ENCODE measurements around the gene GDF7.

GDF7 gene

GRCh38 chr2:20634507-20635112, 32.3 kb upstream of the GDF7 start:
- H3K27ac ChIP-seq, result no peak overlapping the region
- H3K4me3 ChIP-seq (ENCODE audit: low read depth in 1 of 2, low read length in 1 of 2), result no peak overlapping the region
- H3K36me3 ChIP-seq, result peaks cover 91% of the 10 kb centered on the region
- TF ChIP-seq CTCF (IDR thresholded peaks at IDR 0.05), result no peak
- H3K27me3 ChIP-seq, result no peaks in the 10 kb centered on the region
- no peaks in the 10 kb centered on the region for H3K4me1 ChIP-seq (ENCODE audit: control insufficient read depth in 1 of 2, insufficient read depth in 1 of 2, low read depth in 1 of 2, low read length in 1 of 2)
- H3K9me3 ChIP-seq, result no peaks in the 10 kb centered on the region

- Histone ChIP-seq H3K27me3 (no peaks in the 10 kb centered on the region), H3K36me3 (peaks cover 91% of the 10 kb centered on the region), H3K4me1 (ENCODE audit: control insufficient read depth in 1 of 2, insufficient read depth in 1 of 2, low read depth in 1 of 2, low read length in 1 of 2) (no peaks in the 10 kb centered on the region), H3K4me3 (ENCODE audit: low read depth in 1 of 2, low read length in 1 of 2) (no peak overlapping the region), H3K9me3 (no peaks in the 10 kb centered on the region), H3K27ac (no peak overlapping the region)
- TF ChIP-seq CTCF (IDR thresholded peaks at IDR 0.05), result no peak
These were observed 31.8 kb upstream of the GDF7 start for GRCh38 chr2:20635113-20635510.

GRCh38 chr2:20635675-20636584, 31.0 kb upstream of the GDF7 start:
- Histone ChIP-seq H3K27ac (no peak overlapping the region), H3K9me3 (no peaks in the 10 kb centered on the region), H3K27me3 (no peaks in the 10 kb centered on the region), H3K4me1 (ENCODE audit: control insufficient read depth in 1 of 2, insufficient read depth in 1 of 2, low read depth in 1 of 2, low read length in 1 of 2) (no peaks in the 10 kb centered on the region), H3K4me3 (ENCODE audit: low read depth in 1 of 2, low read length in 1 of 2) (no peak overlapping the region), H3K36me3 (peaks cover 94% of the 10 kb centered on the region)
- peak; percentile 30 for TF ChIP-seq CTCF (IDR thresholded peaks at IDR 0.05)

GRCh38 chr2:20637147-20637546, 29.8 kb upstream of the GDF7 start:
- no peaks in the 10 kb centered on the region for H3K4me1 ChIP-seq (ENCODE audit: control insufficient read depth in 1 of 2, insufficient read depth in 1 of 2, low read depth in 1 of 2, low read length in 1 of 2)
- no peak overlapping the region for H3K27ac ChIP-seq
- no peaks in the 10 kb centered on the region for H3K27me3 ChIP-seq
- H3K9me3 ChIP-seq, result no peaks in the 10 kb centered on the region
- TF ChIP-seq CTCF (IDR thresholded peaks at IDR 0.05), result no peak
- peaks cover 100% of the 10 kb centered on the region for H3K36me3 ChIP-seq
- H3K4me3 ChIP-seq (ENCODE audit: low read depth in 1 of 2, low read length in 1 of 2), result no peak overlapping the region

GRCh38 chr2:20638014-20638413, 28.9 kb upstream of the GDF7 start:
- H3K27ac ChIP-seq, result no peak overlapping the region
- no peak for TF ChIP-seq CTCF (IDR thresholded peaks at IDR 0.05)
- peaks cover 100% of the 10 kb centered on the region for H3K36me3 ChIP-seq
- no peaks in the 10 kb centered on the region for H3K9me3 ChIP-seq
- H3K27me3 ChIP-seq, result no peaks in the 10 kb centered on the region
- no peak overlapping the region for H3K4me3 ChIP-seq (ENCODE audit: low read depth in 1 of 2, low read length in 1 of 2)
- H3K4me1 ChIP-seq (ENCODE audit: control insufficient read depth in 1 of 2, insufficient read depth in 1 of 2, low read depth in 1 of 2, low read length in 1 of 2), result no peaks in the 10 kb centered on the region

Data from neutrophil (primary cell).